ENCODE data around the gene TESK2.
"Not testable (repeated sequence)": the region's sequence is repeated elsewhere in the genome, so short reads cannot be mapped to it uniquely, and the experiment has no call there.

Gene TESK2, protein sequence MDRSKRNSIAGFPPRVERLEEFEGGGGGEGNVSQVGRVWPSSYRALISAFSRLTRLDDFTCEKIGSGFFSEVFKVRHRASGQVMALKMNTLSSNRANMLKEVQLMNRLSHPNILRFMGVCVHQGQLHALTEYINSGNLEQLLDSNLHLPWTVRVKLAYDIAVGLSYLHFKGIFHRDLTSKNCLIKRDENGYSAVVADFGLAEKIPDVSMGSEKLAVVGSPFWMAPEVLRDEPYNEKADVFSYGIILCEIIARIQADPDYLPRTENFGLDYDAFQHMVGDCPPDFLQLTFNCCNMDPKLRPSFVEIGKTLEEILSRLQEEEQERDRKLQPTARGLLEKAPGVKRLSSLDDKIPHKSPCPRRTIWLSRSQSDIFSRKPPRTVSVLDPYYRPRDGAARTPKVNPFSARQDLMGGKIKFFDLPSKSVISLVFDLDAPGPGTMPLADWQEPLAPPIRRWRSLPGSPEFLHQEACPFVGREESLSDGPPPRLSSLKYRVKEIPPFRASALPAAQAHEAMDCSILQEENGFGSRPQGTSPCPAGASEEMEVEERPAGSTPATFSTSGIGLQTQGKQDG

DNA sequence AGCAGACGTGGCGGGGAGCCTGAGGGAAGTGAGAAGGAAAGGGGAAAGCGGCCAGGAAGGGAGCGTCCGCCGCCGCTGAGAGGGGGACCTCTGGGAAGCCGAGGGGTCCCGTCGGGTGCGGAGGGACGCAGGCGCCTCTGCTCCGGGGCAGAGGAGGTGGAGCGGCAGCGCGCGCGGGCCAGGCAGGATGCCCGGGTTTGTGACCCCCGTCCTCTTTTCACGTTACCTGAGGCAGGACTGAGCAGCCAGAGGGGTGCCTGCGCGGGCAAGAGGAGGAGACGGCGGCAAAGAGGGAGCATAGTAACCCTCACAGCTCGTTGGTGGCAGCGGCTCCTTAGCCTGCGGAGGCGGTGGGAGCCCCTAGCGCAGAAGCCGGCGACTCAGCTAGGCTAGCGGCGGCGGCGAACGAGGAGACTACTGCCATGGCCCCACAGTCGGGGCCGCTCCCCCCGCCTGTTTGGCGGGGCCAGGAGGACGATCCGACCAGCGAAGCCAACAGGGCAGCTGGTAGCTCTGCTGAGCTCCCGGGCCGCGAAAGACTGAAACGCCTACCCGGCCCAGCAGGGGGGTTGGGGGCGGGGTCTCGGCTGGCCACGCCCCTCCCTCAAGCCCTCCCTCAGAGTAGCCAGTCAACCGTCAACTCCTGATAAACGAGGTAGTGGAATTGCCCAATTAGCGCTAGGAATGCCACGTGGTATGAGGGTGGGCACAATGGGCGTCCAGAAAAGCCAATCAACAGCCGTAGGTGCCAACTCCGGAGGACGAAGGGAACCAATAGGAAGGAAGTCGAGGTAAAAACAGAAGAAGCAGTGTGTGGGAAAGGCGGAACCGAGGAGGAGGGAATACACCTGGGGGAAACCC, at the start of gene TESK2:
Gene TESK2, minus strand, starts transcription at position 538 of the 861 bp plus-strand sequence. CDS start 33,378 bp downstream, outside the sequence.
- peak; percentile 89 for DNase-seq (ENCODE audit: low read depth)

DNA sequence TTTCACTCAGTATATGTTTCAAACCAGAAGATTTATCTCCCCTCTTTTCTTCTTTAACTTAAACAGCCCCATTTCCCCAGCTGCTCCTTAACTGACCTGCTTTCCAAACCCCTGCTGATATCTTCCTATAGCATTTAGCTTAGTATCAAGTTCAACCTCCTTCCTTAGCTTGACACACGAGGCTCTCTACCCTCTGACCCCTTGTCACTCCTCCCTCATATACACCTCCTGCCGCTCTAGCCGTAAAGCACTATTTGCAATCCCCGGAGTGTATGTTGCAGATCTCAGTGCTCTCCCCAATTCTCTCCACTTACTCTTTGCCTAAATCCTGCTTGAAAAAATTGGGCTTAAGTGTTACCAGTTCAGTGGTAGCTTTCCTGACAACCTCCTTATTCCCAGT, 45.9 kb upstream of the TESK2 start:
- DNase-seq (ENCODE audit: low read depth): no peak

DNA sequence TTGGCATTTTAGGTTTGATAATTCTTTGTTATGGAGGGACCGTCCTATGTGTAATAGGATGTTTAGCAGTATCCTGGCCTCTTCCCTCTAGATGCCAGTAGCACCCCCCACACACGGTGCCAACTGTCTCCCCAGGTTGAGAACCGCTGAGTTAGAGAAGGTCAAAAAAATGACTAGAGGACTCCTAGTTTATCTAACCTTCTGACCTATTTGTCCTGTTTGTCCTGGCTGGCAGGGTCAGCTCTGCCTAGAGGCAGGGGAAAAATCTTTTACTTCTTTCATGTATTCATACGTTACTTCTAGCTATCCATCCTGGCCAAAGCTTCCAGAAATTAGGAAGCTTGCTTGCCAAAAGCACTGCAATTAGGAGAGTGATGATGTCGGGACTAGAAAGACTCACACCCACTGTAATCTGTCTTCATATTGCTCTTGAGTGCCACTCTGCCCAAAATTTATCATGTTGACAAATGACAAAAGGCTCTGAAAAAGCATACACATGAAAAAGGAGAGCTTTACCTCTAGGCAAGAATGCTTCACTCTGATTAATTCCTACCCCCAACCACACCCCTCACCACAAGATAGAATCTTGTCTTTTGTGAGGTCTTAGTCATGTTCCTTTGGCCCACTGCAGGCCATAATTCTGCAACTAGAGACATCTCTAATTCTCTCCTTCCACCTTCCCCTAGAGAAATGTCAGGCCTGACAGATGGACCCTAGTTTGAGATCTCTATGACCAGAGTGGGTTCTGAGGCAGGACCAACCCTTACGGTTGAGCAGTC, 45.2 kb upstream of the TESK2 start:
- no peak for DNase-seq (ENCODE audit: low read depth)

DNA sequence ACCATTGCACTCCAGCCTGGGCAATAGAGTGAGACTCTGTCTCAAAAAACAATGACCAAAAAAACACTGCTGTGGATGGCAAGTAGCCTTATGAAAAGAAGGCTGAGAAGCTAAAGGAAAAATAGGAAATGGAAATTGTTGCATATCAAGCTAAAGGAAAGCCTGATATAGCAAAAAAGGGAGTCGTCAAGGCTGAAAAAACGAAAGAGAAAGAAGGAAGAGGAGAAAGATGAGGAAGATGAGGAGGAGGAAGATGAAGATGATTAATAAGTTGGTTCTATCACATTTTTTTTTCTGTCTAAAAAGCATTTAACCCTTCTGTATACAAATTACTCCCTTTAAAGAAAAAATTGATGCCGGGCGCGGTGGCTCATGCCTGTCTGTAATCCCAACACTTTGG, 40.9 kb upstream of the TESK2 start:
- DNase-seq (ENCODE audit: low read depth): no peak

DNA sequence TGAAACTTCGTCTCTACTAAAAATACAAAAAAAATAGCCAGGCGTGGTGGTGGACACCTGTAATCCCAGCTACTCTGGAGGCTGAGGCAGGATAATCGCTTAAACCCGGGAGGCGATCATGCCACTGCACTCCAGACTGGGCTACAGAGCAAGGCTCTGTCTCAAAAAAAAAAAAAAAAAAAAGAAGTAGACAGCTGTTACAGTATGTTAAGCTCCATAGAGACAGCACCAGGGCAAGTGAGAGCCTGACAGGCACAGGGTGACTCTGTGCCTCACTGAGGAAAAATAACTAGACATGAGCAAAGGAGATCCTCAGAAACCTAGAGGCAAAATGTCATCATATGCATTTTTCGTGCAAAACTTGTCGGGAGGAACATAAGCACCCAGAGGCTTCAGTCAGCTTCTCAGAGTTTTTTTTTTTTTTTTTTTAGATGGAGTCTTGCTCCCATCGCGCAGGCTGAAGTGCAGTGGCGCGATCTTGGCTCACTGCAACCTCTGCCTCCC, 39.7 kb upstream of the TESK2 start:
- DNase-seq (ENCODE audit: low read depth): no peak

DNA sequence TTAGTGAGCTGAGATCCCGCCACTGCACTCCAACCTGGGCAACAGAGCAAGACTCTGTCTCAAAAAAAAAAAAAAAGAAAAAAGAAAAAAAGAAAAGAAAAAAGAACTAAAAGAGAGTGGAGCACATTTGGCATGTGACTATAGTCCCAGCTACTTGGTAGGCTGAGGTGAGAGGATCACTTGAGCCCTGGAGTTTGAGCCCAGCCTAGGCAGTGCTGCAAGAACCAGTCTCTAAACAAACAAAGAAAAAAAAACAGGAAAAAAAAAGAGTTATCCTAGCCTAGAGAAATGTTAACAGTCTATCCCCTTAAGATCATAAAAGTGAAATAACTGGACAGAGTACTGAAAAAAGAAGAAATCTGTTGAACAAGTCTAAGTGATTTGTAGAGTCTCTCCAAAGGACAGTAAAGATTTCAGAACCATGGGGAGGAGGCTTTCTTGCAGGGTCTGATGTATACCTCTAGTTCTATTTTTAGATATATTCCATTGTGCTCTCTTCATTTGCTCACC, 35.2 kb upstream of the TESK2 start:
- DNase-seq (ENCODE audit: low read depth): no peak

DNA sequence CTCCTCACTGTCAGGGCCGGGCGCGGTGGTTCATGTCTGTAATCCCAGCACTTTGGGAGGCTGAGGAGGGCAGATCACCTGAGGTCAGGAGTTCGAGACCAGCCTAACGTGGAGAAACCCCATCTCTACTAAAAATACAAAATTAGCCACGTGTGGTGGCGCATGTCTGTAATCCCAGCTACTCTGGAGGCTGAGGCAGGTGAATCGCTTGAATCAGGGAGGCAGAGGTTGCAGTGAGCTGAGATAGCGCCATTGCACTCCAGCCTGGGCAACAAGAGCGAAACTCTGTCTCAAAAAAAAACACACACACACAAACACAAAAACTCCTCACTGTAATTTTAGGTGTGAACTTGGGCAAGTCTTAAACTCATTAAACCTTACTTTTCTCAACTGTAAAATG, 33.0 kb upstream of the TESK2 start:
- DNase-seq (ENCODE audit: low read depth): not testable (repeated sequence)

DNA sequence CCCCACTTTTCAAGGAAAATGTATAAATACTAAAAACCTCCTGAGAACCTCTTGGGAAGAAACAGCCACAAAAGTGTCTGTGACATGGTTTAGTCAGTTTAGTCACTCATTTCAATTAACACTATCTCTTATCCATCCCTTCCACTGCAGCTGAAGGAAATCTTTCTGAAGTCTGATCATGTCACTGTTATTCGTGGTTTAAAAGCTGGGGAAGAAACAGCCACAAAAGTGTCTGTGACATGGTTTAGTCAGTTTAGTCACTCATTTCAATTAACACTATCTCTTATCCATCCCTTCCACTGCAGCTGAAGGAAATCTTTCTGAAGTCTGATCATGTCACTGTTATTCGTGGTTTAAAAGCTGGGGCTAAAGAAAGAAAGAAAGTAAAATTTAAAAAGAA, 32.6 kb upstream of the TESK2 start:
- DNase-seq (ENCODE audit: low read depth): not testable (repeated sequence)

DNA sequence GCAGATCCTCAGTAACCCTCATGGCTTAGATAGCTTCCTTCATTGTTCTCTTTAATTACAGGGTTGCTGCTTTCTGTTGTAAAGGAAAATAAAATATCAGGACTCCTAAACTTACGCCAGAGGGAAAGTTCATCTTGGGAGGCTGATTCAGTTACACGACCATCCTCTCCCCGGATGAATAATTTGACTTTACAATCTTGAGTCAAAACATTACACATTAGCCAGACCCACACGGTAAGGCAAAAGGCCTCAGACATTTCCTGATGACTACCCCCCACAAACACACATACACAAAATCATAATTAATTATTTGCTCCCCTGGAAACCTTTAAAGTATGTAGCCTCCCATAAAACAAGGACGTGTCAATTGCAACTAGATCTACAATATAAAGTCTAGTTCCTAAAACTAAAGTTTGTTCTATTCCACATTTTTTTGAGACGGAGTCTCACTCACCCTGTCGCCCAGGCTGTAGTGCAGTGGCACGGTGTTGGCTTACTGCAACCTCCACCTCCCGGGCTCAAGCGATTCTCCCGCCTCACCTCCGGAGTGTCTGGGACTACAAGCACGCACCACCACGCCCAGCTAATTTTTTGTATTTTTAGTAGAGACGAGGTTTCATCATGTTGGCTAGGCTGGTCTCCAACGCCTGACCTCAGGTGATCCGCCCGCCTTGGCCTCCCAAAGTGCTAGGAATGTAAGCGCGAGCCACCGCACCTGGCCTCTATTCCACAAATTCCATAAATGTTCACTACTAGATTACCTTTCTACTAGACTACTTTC, 31.6 kb upstream of the TESK2 start:
- DNase-seq (ENCODE audit: low read depth): no peak

DNA sequence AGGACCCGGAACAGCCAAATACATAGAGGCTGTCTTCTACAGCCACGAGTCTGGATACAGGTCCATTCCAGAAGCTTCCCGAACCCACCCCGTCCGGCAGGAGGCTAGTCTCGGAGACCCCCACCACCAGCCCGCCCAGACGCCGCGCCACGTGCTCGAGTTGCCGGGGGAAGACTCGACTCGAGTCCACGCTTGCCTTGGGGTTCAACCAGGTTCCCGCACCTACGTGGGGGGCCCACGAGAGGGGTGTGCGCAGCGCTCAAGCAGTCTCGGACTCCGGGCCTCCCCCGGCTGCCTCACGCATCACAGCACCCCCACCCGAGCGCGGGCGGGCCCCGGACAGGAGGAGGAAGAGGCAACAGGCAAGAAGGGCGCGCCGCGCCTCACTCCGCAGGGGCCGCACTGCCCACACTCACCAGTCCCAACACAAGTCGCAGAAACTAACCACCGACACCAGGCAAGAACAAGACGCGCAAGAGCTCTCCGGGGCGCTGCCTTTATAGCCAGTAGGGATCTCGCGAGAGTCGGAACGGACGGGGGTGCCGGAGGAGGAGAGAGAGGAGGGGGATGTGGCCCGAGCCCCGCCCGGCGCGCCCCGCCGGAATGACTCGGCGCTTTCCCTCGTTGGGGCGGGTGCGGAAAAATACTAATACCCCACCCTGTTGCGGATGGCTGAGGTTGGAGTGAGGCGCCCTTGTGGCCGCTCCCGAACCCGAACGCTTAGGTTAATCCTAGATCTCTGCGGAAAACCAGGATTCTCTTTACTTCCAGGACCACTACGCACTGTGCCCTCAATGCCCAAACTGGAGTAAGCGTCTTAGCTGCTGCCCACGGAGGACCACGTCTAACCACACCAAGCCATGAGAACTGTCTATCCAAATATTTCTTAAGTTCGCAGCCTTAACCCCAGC, 30.7 kb upstream of the TESK2 start, which contains the start of gene PRDX1:
Gene PRDX1, minus strand, starts transcription at position 472 of the 911 bp plus-strand sequence. CDS start 2,841 bp downstream, outside the sequence.
- peak; percentile 98 for DNase-seq (ENCODE audit: low read depth)

DNA sequence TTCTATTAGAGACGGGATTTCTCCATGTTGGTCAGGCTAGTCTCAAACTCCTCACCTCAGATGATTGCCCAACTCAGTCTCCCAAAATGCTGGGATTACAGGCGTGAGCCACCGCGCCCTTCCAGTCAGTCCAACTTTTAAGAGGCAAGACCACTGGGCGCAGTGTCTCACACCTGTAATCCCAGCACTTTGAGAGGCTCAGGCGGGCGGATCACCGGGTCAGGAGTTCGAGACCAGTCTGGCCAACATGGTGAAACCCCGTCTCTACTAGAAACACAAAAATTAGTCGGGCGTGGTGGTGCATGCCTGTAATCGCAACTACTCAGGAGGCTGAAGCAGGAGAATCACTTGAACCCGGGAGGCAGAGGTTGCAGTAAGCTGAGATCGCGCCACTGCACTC, 28.8 kb upstream of the TESK2 start:
- not testable (repeated sequence) for DNase-seq (ENCODE audit: low read depth)

DNA sequence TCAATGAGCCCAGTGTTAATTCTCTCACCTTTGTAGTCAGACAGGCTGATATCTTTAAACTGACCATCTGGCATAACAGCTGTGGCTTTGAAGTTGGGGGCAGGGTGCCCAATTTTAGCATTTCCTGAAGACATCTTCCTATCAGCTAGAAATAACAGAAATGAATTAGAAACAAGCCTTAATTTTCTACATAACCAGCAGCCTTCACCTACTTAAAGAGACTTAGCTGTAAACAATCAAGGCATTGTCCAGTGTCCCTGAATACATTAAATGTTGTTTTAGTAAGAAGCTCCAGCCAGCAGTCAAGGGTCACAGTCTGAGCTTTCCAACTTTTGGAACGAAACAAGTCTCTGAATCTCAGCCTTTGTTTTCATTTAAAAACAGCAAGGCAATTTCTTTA, 27.9 kb upstream of the TESK2 start:
- DNase-seq (ENCODE audit: low read depth): no peak

DNA sequence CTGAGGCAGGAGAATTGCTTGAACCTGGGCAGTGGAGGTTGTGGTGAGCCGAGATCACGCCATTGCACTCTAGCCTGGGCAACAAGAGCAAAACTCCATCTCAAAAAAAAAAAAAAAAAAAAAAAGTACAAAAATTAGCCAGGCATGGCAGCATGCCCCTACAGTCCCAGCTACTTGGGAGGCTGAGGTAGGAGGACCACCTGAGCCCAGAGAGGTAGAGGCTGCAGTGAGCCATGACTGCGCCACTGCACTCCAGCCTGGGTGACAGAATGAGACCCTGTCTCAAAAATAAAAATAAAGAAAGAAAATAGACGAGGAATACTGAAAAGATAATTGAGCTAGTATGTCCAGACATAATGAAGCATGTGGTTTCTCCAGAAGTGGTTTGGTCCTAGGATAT, 27.4 kb upstream of the TESK2 start:
- not testable (repeated sequence) for DNase-seq (ENCODE audit: low read depth)

DNA sequence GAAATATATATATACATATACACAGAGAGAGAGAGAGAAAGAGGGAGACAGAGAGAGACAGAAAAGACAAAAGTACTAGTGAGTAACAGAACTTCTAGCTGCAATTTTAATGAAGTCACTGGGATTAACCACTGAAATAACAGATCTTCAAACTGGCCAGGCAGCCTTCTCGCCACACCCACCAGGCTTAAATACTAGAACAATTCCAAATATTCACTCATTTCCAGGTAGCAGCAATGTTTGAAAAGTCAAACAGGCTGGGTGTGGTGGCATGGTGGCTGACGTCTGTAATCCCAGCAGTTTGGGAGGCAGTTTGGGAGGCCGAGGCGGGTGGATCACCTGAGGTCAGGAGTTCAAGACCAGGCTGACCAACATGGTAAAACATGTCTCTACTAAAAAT, 25.5 kb upstream of the TESK2 start:
- DNase-seq (ENCODE audit: low read depth): no peak

DNA sequence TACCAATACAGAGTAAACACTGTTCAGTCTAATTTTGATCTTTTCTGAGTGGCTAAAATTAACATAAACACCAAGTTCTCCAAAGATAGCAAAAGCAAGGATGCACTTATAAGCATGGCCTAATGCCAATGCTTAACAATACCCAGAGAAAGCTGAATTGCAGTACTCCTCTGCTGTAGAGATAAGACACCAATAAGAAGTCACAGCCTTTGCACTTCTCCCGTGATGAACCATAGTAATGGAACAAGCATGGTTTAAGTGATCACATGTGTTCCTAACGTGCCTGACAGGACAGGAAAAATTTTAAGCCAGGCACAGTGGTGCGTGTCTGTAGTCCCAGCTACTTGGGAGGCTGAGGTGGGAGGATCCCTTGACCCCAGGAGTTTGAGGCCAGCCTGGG, 25.1 kb upstream of the TESK2 start:
- no peak for DNase-seq (ENCODE audit: low read depth)

DNA sequence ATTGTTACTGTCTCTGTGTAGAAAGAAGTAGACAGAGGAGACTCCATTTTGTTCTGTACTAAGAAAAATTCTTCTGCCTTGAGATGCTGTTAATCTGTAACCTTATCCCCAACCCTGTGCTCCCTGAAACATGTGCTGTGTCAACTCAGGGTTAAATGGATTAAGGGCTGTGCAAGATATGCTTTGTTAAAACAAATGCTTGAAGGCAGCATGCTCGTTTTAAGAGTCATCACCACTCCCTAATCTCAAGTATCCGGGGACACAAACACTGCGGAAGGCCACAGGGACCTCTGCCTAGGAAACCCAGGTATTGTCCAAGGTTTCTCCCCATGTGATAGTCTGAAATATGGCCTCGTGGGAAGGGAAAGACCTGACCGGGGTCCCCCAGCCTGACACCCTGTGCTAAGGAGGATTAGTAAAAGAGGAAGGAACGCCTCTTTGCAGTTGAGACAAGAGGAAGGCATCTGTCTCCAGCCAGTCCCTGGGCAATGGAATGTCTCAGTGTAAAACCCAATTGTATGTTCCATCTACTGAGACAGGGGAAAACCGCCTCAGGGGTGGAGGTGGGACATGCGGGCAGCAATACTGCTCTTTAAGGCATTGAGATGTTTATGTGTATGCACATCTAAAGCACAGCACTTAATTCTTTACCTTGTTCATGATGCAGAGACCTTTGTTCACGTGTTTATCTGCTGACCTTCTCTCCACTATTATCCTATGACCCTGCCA, 22.7 kb upstream of the TESK2 start:
- DNase-seq (ENCODE audit: low read depth): not testable (repeated sequence)

DNA sequence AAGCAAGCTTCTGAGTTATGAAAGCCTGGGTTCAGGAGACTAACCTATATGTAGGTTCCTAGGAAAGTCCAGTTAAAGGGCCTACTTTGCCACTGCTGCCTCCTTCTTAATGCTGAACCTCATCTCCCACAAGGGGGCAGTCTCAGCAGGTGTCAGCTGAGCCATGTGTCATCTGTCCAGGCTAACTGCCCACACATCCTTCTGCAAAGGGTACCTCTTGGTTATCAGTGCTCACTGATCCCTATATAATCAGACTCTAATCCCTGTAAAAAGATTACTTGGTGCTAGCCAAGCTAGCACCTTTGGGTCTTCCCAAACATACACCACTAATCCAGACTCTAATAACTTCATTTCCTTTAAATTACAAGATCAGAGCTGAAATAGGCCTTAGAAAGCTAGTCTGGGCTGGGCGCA, 21.7 kb upstream of the TESK2 start:
- peak; percentile 62 for DNase-seq (ENCODE audit: low read depth)

DNA sequence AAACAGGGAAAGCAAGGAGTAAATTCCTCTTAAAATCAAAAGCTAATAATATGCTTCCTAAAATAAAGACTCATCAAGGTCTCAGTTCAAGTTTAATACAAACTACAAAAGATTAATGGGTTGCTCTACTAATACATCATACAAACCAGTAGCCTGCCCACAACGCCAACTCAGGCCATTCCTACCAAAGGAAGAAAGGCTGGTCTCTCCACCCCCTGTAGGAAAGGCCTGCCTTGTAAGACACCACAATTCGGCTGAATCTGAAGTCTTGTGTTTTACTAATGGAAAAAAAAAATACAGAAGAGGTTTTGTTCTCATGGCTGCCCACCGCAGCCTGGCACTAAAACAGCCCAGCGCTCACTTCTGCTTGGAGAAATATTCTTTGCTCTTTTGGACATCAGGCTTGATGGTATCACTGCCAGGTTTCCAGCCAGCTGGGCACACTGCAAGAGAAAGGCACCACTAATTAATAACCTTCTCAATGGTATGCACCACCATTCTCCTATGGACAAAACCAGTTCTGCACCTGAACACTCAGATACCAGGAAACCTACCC, 20.1 kb upstream of the TESK2 start:
- no peak for DNase-seq (ENCODE audit: low read depth)
